HG03565 (cell line): ENCODE measurements around the gene SLC44A4.
"Not testable (repeated sequence)": the region's sequence is repeated elsewhere in the genome, so short reads cannot be mapped to it uniquely, and the experiment has no call there.

Experiments used
- ATAC-seq: cut with Tn5 transposase; IDR thresholded peaks from one replicate; pipeline ENCODE4 v1.9.1; 2021; ENCODE audit warnings: mild to moderate bottlenecking, moderate library complexity; ENCODE audit not compliant: unreplicated experiment

Gene SLC44A4

GRCh38 chr6:31860349-31860748 lies 18.4 kb downstream of the SLC44A4 start:
- ATAC-seq, result no peak

GRCh38 chr6:31859923-31860322 lies 18.9 kb downstream of the SLC44A4 start:
- no peak for ATAC-seq

- ATAC-seq, result no peak
Observed at GRCh38 chr6:31858707-31859106, 20.1 kb downstream of the SLC44A4 start.

- ATAC-seq, result not testable (repeated sequence)
Observed at GRCh38 chr6:31857774-31858173, 21.0 kb downstream of the SLC44A4 start.

GRCh38 chr6:31851980-31852718 lies 26.6 kb downstream of the SLC44A4 start:
- ATAC-seq, result not testable (repeated sequence)

- ATAC-seq, result no peak
Observed at GRCh38 chr6:31851485-31851832, 27.3 kb downstream of the SLC44A4 start.

GRCh38 chr6:31850765-31851484 lies 27.9 kb downstream of the SLC44A4 start:
- ATAC-seq, result no peak

GRCh38 chr6:31847276-31847978 lies 31.4 kb downstream of the SLC44A4 start:
- no peak for ATAC-seq

- ATAC-seq, result no peak
Observed at GRCh38 chr6:31844507-31844906, 34.3 kb downstream of the SLC44A4 start.

GRCh38 chr6:31842053-31842452 lies 36.7 kb downstream of the SLC44A4 start:
- ATAC-seq, result no peak

- not testable (repeated sequence) for ATAC-seq
Observed at GRCh38 chr6:31839779-31840126, 39.0 kb downstream of the SLC44A4 start.

GRCh38 chr6:31838968-31839367 lies 39.8 kb downstream of the SLC44A4 start:
- no peak for ATAC-seq

GRCh38 chr6:31838114-31838553 lies 40.7 kb downstream of the SLC44A4 start:
- ATAC-seq, result not testable (repeated sequence)

- no peak for ATAC-seq
Observed at GRCh38 chr6:31837369-31838113, 41.3 kb downstream of the SLC44A4 start.

GRCh38 chr6:31836474-31837368 lies 42.1 kb downstream of the SLC44A4 start:
- no peak for ATAC-seq

- ATAC-seq, result no peak
Observed at GRCh38 chr6:31836047-31836473, 42.7 kb downstream of the SLC44A4 start.

- no peak for ATAC-seq
Observed at GRCh38 chr6:31834367-31835250, 44.2 kb downstream of the SLC44A4 start.

GRCh38 chr6:31831350-31832215 lies 47.2 kb downstream of the SLC44A4 start:
- no peak for ATAC-seq
